ENCODE measurements around the gene ZBP1.

The ZBP1 gene

GRCh38 chr20:57657535-57658446 is 37.6 kb upstream of the ZBP1 start:
- DNase-seq = no peak

- no peak for DNase-seq
Observed at GRCh38 chr20:57656821-57657534, 36.8 kb upstream of the ZBP1 start.

DNA sequence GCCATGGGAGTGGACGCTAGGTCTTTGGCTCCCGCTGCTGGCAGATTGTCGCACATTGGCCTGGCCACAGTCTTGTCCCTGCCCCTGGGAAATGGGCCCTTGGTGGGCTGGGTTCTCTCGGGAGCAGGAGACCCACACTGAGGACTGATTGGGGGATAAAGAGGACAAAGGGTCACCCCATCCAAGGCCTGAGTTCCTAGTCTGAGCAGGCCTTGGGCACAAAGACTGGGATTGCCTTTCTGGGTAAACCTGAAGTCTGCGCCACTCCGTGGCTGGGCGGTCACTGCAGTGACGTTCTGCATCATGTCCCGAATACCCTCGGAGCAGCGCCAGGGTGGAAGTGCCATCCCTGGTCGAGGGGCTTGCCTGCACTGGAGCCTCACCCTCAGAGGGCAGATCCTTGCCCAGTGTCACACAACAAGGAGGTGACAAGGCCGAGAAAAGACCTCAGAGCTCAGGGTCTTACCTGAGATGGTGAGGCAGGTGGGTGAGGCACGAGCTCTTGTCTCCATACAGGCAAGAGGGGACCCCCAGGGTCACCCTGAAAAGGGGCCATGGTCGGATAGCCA is 36.1 kb upstream of the ZBP1 start:
- no peak for DNase-seq

DNA sequence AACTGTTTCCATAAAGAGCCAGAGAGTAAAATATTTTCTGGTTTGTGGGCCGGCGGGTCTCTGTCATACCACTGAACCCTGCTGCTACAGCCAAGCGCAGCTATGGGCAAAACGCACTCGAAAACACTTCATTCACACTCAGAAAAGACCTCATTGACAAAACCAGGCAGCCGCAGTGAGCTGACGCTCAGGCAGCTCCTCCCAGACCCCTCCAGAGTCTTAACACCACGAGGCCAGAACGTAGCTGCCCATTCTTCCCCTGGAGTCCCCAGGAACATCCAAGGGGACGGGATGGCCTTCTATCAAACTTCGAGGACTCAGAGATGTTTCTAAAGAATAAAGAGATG is 35.6 kb upstream of the ZBP1 start:
- DNase-seq = no peak

GRCh38 chr20:57654998-57655808 is 35.0 kb upstream of the ZBP1 start:
- no peak for DNase-seq

GRCh38 chr20:57654363-57654997 is 34.3 kb upstream of the ZBP1 start:
- DNase-seq = peak in 1 of 2 experiments; percentile 99

DNA sequence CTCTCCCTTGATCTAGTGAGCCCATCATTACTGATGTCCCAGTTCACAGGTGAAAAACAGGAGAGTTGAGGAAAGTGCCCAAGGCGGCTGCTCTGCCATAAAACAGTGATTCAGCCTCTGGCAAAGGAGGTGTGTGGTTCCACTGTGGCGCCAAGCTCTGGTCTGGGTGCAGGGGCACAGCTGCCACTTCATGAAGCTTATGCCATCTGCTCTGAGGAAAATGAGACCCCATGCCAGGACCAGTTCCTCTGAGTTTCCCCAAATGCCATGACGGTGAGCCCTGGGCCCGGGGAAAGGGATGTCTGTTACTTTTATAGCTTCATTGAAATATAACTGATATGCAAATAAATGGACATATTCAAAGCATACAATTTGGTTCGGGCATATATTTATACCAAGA is 33.7 kb upstream of the ZBP1 start:
- peak in 1 of 2 experiments; percentile 82 for DNase-seq

- DNase-seq = peak; percentile 62 to 75
Observed at GRCh38 chr20:57653546-57653900, 33.3 kb upstream of the ZBP1 start.

DNA sequence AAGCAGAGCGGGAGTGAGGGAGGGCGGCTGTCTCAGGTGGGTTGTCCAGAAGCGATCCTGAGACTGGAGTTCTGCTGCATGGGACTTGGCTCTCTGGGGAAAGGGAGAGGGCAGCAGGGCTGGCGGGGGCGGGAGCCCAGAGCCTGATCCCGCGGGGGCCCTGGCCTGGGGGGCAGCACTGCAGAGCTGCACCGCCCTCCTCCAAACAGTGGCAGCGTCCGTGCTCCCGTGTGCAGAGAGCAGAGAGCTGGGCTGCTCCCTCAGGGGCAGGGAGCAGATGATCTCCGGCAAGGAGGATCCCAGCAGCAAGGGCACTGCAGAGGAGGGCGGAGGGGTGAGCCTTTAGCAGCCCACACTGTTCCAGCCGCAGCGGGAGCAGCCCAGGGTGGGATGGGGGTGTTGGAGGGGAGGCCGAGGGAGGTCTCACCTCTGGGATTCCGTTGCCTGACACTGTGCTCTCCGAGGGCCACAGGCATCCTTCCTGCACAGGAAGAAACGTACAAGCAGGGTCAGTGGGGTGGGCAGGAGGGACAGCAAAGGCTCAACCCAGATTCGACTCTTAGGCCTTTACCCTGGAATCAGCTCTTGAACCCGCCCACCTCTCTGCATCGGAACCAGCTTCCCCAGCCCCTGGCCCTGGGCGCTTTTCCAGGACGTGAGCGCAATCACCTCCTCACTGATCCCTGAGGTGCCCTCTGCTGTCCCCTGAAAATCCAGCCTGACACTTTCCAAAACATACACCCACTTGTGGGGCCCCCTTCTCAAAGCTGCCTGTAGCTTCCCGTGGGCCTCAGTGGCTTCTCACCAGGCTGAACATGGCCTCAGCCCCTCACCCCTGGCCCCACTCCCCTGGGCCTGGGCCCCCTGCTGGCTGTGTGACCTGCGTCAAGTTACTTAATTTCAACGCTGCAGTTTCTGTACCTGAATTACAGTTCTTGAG is 32.6 kb upstream of the ZBP1 start:
- DNase-seq = no peak

GRCh38 chr20:57651881-57652605 is 31.8 kb upstream of the ZBP1 start:
- DNase-seq = no peak

DNA sequence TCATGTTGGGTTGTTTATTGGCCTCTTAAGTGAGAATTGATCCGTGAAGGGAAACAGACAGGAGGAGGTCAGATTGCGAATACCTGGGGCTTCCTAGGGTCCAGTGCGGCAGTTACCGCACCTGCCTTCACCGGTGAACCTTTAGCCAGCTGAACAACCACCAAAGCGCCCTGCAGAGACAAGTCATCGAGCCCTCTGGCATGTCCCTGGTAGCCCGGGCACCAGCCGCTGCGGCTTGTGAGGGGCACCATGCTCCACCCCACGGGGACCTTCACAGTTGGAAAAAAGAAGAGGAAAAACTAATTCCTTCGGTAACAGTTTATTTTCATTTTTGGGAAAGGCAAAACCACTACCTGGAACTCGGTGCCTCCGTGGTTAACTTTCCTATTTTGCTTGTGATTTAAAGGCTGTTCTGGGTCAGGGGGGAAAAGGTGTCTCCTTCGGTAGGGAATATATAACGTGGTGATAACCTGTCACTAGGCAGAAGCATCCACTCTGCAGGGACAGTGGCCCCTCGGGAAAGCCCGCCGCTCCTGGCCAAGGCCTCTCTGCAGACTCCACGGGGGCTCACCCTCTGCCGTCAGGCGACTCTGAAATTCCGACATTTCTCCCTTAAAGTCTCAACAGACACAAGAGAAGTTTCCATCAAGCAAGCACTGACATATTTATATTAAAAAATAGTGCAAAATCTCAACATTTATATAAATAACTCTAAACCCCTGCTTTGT is 30.7 kb upstream of the ZBP1 start:
- no peak for DNase-seq

GRCh38 chr20:57650266-57650665 is 30.0 kb upstream of the ZBP1 start:
- DNase-seq = no peak

- no peak for DNase-seq
Observed at GRCh38 chr20:57649617-57650015, 29.4 kb upstream of the ZBP1 start.

- no peak for DNase-seq
Observed at GRCh38 chr20:57648878-57649616, 28.8 kb upstream of the ZBP1 start.

DNA sequence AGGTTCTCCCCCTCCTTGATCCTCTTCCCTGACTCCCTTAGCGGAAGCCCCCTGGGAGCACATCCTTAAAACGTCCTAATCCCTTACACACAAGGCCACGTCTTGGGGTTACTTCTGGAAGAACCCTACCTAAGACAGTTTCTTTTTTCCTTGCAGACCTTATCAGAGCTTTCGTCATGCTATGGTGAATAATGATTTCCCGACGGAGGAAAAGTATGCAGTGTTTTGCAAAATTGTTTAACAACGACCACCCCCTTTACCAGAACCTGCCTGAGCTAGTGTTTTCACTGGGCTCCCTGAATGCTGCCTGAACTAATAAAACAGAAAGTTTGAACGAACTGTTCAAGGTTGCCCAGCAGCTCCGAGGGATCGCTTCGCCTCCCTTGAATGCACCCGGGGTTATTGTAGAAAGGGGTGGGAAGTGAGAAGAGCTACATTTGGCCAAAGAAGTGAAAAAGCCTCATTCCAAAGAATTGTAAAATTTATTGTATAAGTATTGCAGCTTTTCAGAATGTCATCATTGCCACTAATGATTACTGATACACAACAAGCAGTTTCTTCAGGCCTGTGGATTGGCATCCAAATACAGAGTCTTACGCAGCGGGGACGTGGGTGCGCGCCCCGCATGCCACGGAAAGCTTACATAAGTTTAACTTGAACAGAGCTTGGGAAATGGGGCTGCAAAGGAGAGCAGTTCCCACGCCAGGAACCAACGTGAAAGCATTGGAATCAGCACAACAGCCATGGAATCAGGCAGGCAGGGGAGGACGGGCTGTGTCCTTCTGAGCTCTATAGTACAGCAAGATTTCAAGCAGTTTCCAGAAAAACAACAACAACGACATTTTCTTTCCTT is 27.9 kb upstream of the ZBP1 start:
- no peak for DNase-seq

DNA sequence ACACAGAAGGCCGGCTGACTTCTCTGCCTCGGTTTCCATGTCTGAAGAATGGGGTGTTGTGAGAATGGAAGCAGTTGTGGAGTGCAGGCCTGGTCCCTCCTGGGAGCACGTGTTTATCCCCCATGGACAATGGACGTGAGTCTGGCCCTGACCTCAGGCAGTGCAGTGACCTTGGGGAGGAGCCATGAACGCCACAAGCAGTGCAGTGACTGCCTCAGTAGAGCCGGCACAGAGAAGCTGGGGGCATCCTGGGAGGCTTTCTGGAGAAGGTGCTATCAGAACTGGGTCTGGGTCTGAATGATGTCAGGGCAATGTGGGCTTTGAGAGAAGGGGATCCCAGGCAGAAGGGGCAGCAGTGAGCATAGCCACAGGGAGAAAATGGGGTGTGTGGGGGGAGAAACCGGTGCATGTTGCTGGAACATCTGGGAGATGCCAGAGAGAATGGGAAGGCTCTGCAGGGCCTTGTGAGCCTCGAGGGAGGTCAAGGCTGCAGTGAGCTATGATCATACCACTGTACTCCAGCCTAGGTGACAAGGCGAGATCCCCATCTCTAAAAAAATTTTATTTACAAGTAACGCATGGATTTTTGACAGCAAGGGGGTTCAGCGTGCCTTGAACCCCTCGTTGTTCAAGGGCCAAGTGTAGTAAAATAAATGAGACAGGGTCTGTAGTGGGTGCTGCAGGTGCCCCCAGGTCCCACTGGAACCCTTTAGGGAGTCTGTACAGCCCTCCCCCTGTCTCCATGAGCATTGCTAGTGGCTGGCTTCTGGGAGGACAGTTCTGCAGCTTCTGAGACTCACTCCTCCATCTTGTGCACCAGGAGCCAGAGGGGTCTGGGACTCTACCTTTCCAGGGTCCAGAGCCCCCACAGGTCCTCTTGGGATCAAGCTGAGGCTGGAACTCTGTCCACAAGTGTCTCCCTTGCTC is 27.0 kb upstream of the ZBP1 start:
- DNase-seq = no peak

DNA sequence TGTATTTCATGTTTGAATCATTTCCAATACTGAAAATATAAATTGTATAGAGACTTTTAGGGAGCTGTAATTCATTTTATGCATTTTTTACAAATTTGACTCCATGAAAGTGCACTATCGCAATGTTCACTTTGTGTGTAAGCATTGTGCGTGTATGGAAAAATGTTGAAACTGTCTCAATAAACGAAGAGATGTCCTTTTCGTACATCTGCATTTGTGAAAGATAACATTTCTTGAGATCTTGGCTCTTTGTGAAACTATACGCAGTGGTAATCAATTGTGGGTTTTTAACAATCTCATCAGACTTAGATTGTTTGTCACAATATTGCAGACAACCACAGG is 18.6 kb upstream of the ZBP1 start:
- DNase-seq = no peak
